Osteoblast (primary cell): Measurements from ENCODE around the gene CELF1. TPM values are rescaled to one million over a fixed set of nuclear protein-coding genes. Genes with fewer than 3 reads are reported as not detected.

Experiments used
- DNase-seq: peaks from one replicate; pipeline ENCODE4 v3.0.0; 2011; ENCODE audit warnings: low spot score, mixed read lengths; ENCODE audit not compliant: insufficient read length; ENCODE audit errors: missing footprints
- H2AFZ ChIP-seq: 2 replicates; pipeline ENCODE4 v1.6.0; 2011; ENCODE audit warnings: mild to moderate bottlenecking, low read length
- H3K27ac ChIP-seq: 2 replicates; pipeline ENCODE4 v1.5.1; 2011; ENCODE audit warnings: mild to moderate bottlenecking, low read depth, low read length, moderate library complexity
- H3K27me3 ChIP-seq: 2 replicates; pipeline ENCODE4 v1.6.0; 2012; ENCODE audit warnings: mild to moderate bottlenecking, control low read depth, inconsistent platforms, low read length, moderate library complexity; ENCODE audit not compliant: insufficient read depth
- H3K36me3 ChIP-seq: 2 replicates; pipeline ENCODE4 v1.5.1; 2011; ENCODE audit warnings: mild to moderate bottlenecking, low read length, control low read depth, moderate library complexity; ENCODE audit not compliant: insufficient read depth
- H3K4me1 ChIP-seq: 2 replicates; pipeline ENCODE4 v1.5.1; 2011; ENCODE audit warnings: mild to moderate bottlenecking, low read length, control low read depth, moderate library complexity; ENCODE audit not compliant: insufficient read depth
- H3K4me2 ChIP-seq: 2 replicates; pipeline ENCODE4 v1.6.0; 2011; ENCODE audit warnings: mild to moderate bottlenecking, low read length; ENCODE audit not compliant: insufficient read depth
- H3K4me3 ChIP-seq: fragments of 200-600 bp; sonication (generic); 3 replicates; pipeline ENCODE4 v1.5.1; 2012; ENCODE audit warnings: mild to moderate bottlenecking, low read length, inconsistent platforms; ENCODE audit not compliant: insufficient read depth
- H3K79me2 ChIP-seq: 2 replicates; pipeline ENCODE4 v1.6.0; 2012; ENCODE audit warnings: mild to moderate bottlenecking, low read length, control low read depth, inconsistent platforms; ENCODE audit not compliant: insufficient read depth
- H3K9me3 ChIP-seq: 2 replicates; pipeline ENCODE4 v1.5.1; 2011; ENCODE audit warnings: low read depth, low read length, control low read depth
- H4K20me1 ChIP-seq: 2 replicates; pipeline ENCODE4 v1.6.0; 2012; ENCODE audit warnings: mild to moderate bottlenecking, low read length, control low read depth; ENCODE audit not compliant: insufficient read depth
- CTCF ChIP-seq: IDR thresholded peaks from 2 replicates; pipeline ENCODE4 v1.5.1; 2011; ENCODE audit warnings: mild to moderate bottlenecking, low read depth, low read length, moderate library complexity; ENCODE audit errors: extremely low read depth
- total RNA-seq: library from RNA; depleted of rRNA; stranded (reverse); fragments of >200 nt; gene quantifications from 2 replicates; pipeline ENCODE4 v1.2.3, GENCODE V29; 2012

CELF1 gene
- total RNA-seq, 1 donor, result 148 TPM

GRCh38 chr11:47578524-47579494 lies 25.9 kb upstream of the CELF1 start, which contains the start of the genes KBTBD4 and NDUFS3:
KBTBD4 (minus strand) TSS chr11:47578970; CDS start chr11:47578951, 19 bp downstream.
NDUFS3 (plus strand) TSS chr11:47579074; CDS start chr11:47579092, 18 bp downstream.
- H2AFZ ChIP-seq, result peak within 1 kb of the TSS; percentile 98
- H3K27me3 ChIP-seq, result no peaks in the 10 kb centered on the region
- peak within 1 kb of the TSS; percentile 76 for H3K27ac ChIP-seq
- no peak for TF ChIP-seq CTCF
- DNase-seq, result peak; percentile 96
- H3K4me1 ChIP-seq, result peaks cover 25% of the 10 kb centered on the region
- H3K4me3 ChIP-seq, result peak within 1 kb of the TSS; percentile 96
- H3K9me3 ChIP-seq, result no peaks in the 10 kb centered on the region
- H3K4me2 ChIP-seq, result peak within 1 kb of the TSS; percentile 98
- peaks cover 57% of the 10 kb centered on the region for H3K36me3 ChIP-seq
- H4K20me1 ChIP-seq, result no peaks in the 10 kb centered on the region
- H3K79me2 ChIP-seq, result peaks cover 58% of the 10 kb centered on the region

- Histone ChIP-seq H3K4me3 (peak overlapping the region; percentile 96), H3K9me3 (no peaks in the 10 kb centered on the region), H3K4me1 (peaks cover 34% of the 10 kb centered on the region), H3K4me2 (peak overlapping the region; percentile 98), H4K20me1 (peaks cover 6% of the 10 kb centered on the region), H2AFZ (no peak overlapping the region), H3K27me3 (no peaks in the 10 kb centered on the region), H3K79me2 (peaks cover 65% of the 10 kb centered on the region), H3K36me3 (peaks cover 53% of the 10 kb centered on the region), H3K27ac (peak overlapping the region; percentile 76)
- TF ChIP-seq CTCF, result no peak
- DNase-seq, result peak; percentile 65
These were observed 24.6 kb upstream of the CELF1 start for GRCh38 chr11:47577460-47578041.

GRCh38 chr11:47573321-47573720 lies 20.4 kb upstream of the CELF1 start:
- Histone ChIP-seq H2AFZ (no peak overlapping the region), H3K36me3 (peaks cover 42% of the 10 kb centered on the region), H3K4me2 (peak overlapping the region; percentile 26), H3K27ac (peak overlapping the region; percentile 60), H3K27me3 (no peaks in the 10 kb centered on the region), H3K4me1 (peaks cover 36% of the 10 kb centered on the region), H3K79me2 (peaks cover 62% of the 10 kb centered on the region), H4K20me1 (peaks cover 6% of the 10 kb centered on the region), H3K9me3 (no peaks in the 10 kb centered on the region), H3K4me3 (no peak overlapping the region)
- TF ChIP-seq CTCF, result no peak
- peak; percentile 27 for DNase-seq
